Activated T-cell treated with anti-CD3 and anti-CD28 coated beads, Interleukin-2, amount 50 U/mL, for 72 hours (primary cell): ENCODE measurements around the gene ITGB5. TPM values are rescaled to one million over a fixed set of nuclear protein-coding genes. Genes with fewer than 3 reads are reported as not detected.

ENCODE experiments used
- ATAC-seq, 2 donors: fragments of 150-1000 bp; cut with Tn5 transposase; replicated peaks in 1 of 2; 2 replicates each; pipeline ENCODE4 v1.10.0; 2021; ENCODE audit warnings: moderate library complexity in 2 of 2, mild to moderate bottlenecking in 1 of 2
- DNase-seq, 2 donors: peaks; one replicate each; pipeline ENCODE4 v3.0.0; 2021 to 2022; ENCODE audit warnings: mixed read lengths in 1 of 2
- H3K27ac Mint-ChIP-seq: one replicate; pipeline ENCODE4 v1.8.0; 2022; ENCODE audit warnings: mild to moderate bottlenecking, moderate library complexity, mixed read lengths
- H3K27me3 Mint-ChIP-seq: one replicate; pipeline ENCODE4 v1.8.0; 2022; ENCODE audit warnings: low read depth, mixed read lengths
- H3K36me3 Mint-ChIP-seq, 2 donors: one replicate each; pipeline ENCODE4 v1.8.0; 2022; ENCODE audit warnings: mixed read lengths in 2 of 2, mild to moderate bottlenecking in 1 of 2; ENCODE audit not compliant: insufficient read depth in 2 of 2
- H3K4me1 Mint-ChIP-seq: one replicate; pipeline ENCODE4 v1.8.0; 2022; ENCODE audit warnings: low read depth, mixed read lengths
- H3K4me3 Mint-ChIP-seq, 2 donors: one replicate each; pipeline ENCODE4 v1.8.0; 2022; ENCODE audit warnings: mild to moderate bottlenecking in 2 of 2, mixed read lengths in 2 of 2, moderate library complexity in 2 of 2
- H3K9me3 Mint-ChIP-seq, 2 donors: one replicate each; pipeline ENCODE4 v1.8.0; 2022; ENCODE audit warnings: mixed read lengths in 2 of 2
- total RNA-seq, 2 donors: library from RNA; stranded (reverse); gene quantifications; one replicate each; pipeline ENCODE4 v1.2.3, GENCODE V29; 2022

The ITGB5 gene
- total RNA-seq, 2 donors from 2014 or later: 0.65 to 1.6 TPM

DNA sequence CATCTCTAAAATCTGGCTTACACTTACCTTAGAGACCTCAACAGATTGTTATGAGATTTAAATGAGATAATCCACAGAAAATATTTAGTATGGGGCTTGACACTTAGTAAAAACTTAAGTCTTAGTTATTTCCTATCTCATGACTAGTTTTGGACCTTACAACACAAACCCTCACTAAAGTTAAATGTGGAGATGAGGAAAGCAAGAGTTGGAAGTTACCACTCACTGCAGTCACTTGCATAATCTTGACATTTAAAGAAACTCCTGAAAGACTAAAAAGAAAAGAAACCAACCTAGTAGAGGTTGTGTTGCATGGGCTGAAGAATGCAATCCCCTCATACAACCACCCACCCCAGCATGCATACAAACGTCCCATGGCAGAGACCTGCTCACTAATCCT lies 40.1 kb downstream of the ITGB5 start:
- no peak for DNase-seq
- Mint-ChIP-seq H3K4me3 (no peak overlapping the region), H3K36me3 (no peaks in the 10 kb centered on the region), H3K27ac (no peak overlapping the region), H3K4me1 (no peaks in the 10 kb centered on the region), H3K27me3 (peaks cover 7% of the 10 kb centered on the region), H3K9me3 (no peaks in the 10 kb centered on the region)
- ATAC-seq: no peak

DNA sequence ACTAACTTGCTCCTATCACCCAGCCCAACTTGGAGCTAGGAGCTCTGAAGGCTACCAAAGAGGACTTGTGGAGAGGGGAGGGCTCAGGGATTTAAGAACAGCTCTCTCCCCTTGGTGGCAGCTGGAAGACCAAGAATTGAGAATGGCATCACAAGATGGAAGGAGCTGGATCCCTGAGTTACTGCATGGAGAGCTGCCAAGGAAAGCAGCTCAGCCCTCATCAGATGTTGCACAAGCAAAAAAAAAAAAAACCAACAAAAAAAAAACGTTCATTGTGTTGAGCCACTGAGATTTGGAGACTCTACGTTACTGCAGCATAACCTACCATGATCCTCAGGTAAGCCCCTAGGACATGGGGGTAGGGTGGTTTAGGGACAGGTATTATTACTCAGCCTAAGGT lies 41.0 kb downstream of the ITGB5 start:
- H3K4me1 Mint-ChIP-seq: no peaks in the 10 kb centered on the region
- H3K36me3 Mint-ChIP-seq: no peaks in the 10 kb centered on the region
- H3K27ac Mint-ChIP-seq: no peak overlapping the region
- ATAC-seq (no peak), DNase-seq (no peak)
- H3K4me3 Mint-ChIP-seq: no peak overlapping the region
- no peaks in the 10 kb centered on the region for H3K9me3 Mint-ChIP-seq
- H3K27me3 Mint-ChIP-seq: peaks cover 7% of the 10 kb centered on the region

GRCh38 chr3:124845406-124845805 lies 41.8 kb downstream of the ITGB5 start:
- peaks cover 7% of the 10 kb centered on the region for H3K27me3 Mint-ChIP-seq
- no peak overlapping the region for H3K27ac Mint-ChIP-seq
- H3K36me3 Mint-ChIP-seq: no peaks in the 10 kb centered on the region

DNA sequence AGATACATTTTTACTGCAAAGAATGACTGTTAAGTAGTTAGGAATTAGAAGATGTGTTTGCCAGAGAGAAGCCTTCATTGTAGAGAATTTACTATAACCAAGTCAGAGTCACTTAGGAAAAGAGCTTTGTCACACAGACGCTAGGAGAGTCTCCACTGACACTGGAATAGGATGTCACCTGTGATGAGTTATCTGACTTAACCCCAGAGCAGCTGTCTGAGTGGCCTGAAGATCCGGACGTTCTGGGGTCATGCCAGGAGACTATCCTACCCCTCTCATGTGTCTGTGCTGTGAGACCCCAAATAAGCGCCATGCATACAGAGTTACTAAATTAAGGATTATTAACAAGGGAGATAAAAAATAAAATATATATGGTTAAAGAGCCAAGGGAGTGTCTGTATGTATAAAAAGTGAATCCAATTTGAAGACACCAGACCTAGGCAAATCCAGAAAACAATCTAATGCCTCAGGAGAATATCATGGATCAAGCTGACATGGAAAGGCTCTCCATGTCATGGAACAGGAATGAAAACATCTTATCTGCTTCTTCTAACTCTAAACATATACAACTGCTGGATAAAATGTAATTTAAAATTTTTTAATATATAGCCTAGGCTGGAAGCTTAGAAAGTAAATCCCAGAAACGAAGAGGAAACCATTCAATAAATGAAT lies 43.5 kb downstream of the ITGB5 start:
- Mint-ChIP-seq H3K9me3 (no peaks in the 10 kb centered on the region), H3K27me3 (no peaks in the 10 kb centered on the region), H3K27ac (no peak overlapping the region), H3K4me3 (no peak overlapping the region), H3K4me1 (no peaks in the 10 kb centered on the region), H3K36me3 (no peaks in the 10 kb centered on the region)
- DNase-seq: no peak
- ATAC-seq: no peak

More at GRCh38 chr3:124845406-124845805, 41.8 kb downstream of the ITGB5 start:
- no peaks in the 10 kb centered on the region for H3K4me1 Mint-ChIP-seq
- no peak for DNase-seq
- no peak for ATAC-seq
- H3K9me3 Mint-ChIP-seq: no peaks in the 10 kb centered on the region
- H3K4me3 Mint-ChIP-seq: no peak overlapping the region

- DNase-seq (no peak), ATAC-seq (no peak)
- Mint-ChIP-seq H3K4me3 (no peak overlapping the region), H3K9me3 (no peaks in the 10 kb centered on the region), H3K36me3 (no peaks in the 10 kb centered on the region), H3K27ac (no peak overlapping the region), H3K27me3 (no peaks in the 10 kb centered on the region), H3K4me1 (no peaks in the 10 kb centered on the region)
Measured at GRCh38 chr3:124843047-124843446, 44.1 kb downstream of the ITGB5 start.

- DNase-seq (no peak), ATAC-seq (no peak)
- no peak overlapping the region for H3K27ac Mint-ChIP-seq
- H3K27me3 Mint-ChIP-seq: peaks cover 12% of the 10 kb centered on the region
- H3K9me3 Mint-ChIP-seq: no peaks in the 10 kb centered on the region
- no peaks in the 10 kb centered on the region for H3K4me1 Mint-ChIP-seq
- H3K4me3 Mint-ChIP-seq: no peak overlapping the region
- no peaks in the 10 kb centered on the region for H3K36me3 Mint-ChIP-seq
Measured at GRCh38 chr3:124841517-124841916, 45.6 kb downstream of the ITGB5 start.

- Mint-ChIP-seq H3K27ac (no peak overlapping the region), H3K4me3 (no peak overlapping the region), H3K27me3 (peaks cover 20% of the 10 kb centered on the region), H3K36me3 (no peaks in the 10 kb centered on the region), H3K9me3 (no peaks in the 10 kb centered on the region), H3K4me1 (peaks cover 4% of the 10 kb centered on the region)
- DNase-seq (no peak), ATAC-seq (no peak)
Measured at GRCh38 chr3:124840331-124840730, 46.8 kb downstream of the ITGB5 start.

GRCh38 chr3:124839896-124840295 lies 47.3 kb downstream of the ITGB5 start:
- H3K27ac Mint-ChIP-seq: no peak overlapping the region
- peaks cover 9% of the 10 kb centered on the region for H3K4me1 Mint-ChIP-seq
- no peak overlapping the region for H3K4me3 Mint-ChIP-seq
- no peaks in the 10 kb centered on the region for H3K36me3 Mint-ChIP-seq
- ATAC-seq (no peak), DNase-seq (no peak)
- H3K9me3 Mint-ChIP-seq: no peaks in the 10 kb centered on the region
- H3K27me3 Mint-ChIP-seq: peaks cover 24% of the 10 kb centered on the region

DNA sequence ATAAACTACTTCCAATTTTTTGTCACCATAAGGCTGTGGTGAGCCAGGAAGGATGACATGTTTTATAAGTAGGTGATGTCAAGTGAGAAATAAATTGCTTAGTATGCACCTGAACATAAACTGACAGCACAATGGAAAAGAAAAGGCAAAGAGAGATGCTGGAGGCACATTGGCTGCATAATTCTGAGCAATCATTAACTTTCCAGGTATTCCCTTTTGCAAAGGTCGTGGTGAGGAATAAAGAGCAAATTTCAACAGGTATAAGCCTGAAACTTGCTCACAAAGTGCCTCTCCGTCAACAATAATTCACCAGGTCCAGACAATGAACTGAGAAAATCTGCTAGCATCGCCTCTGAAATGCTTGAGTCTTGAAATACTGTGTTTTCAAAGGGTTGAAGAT lies 48.2 kb downstream of the ITGB5 start:
- Mint-ChIP-seq H3K27me3 (peaks cover 34% of the 10 kb centered on the region), H3K36me3 (no peaks in the 10 kb centered on the region), H3K4me3 (no peak overlapping the region), H3K9me3 (no peaks in the 10 kb centered on the region), H3K4me1 (peaks cover 15% of the 10 kb centered on the region), H3K27ac (no peak overlapping the region)
- ATAC-seq: no peak
- no peak for DNase-seq

GRCh38 chr3:124837730-124838186 lies 49.4 kb downstream of the ITGB5 start:
- H3K27ac Mint-ChIP-seq: no peak overlapping the region
- DNase-seq: no peak
- H3K4me1 Mint-ChIP-seq: peaks cover 20% of the 10 kb centered on the region
- no peaks in the 10 kb centered on the region for H3K36me3 Mint-ChIP-seq
- H3K4me3 Mint-ChIP-seq: no peak overlapping the region
- ATAC-seq: no peak
- no peaks in the 10 kb centered on the region for H3K9me3 Mint-ChIP-seq
- H3K27me3 Mint-ChIP-seq: peaks cover 40% of the 10 kb centered on the region

DNA sequence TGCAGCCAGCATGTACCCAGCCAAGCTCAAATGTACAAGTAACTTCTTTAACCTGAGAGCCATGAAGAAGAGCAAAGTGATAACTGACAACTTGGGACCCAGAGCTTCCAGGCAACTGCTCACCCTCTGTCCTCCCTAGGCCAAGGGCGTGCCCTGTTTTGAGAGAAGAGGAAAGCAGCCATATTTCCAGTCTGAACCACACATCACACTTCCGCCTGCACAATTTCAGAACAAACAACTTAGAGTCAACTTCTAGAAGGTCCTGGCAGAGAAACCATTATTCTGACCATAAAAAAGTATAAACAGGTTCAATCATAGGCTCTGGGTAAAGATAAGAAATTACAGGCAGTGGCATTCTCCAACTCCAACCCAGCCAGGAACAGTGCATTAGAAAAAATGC lies 50.1 kb downstream of the ITGB5 start:
- Mint-ChIP-seq H3K27ac (no peak overlapping the region), H3K27me3 (peaks cover 40% of the 10 kb centered on the region), H3K4me3 (no peak overlapping the region), H3K9me3 (no peaks in the 10 kb centered on the region), H3K4me1 (peaks cover 20% of the 10 kb centered on the region), H3K36me3 (no peaks in the 10 kb centered on the region)
- DNase-seq (no peak), ATAC-seq (no peak)

DNA sequence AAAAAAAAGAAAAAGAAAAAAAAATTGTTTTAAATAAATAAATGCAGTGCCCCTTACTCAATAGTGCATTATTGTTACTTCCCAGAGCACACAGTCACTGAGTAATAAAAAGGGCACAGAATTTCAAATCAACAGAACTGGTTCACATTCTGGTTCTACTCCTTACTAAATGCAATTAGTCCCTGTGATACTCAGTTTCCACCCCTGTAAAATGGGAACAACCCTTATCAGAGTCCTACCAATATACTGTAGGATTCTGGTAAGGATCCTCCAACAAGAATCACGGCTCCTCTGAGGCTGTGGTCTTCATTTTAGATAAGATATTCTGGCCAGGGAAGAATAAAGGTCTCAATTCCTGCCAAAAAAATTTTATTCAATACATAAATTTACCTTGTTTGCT lies 50.7 kb downstream of the ITGB5 start:
- ATAC-seq: no peak
- H3K27me3 Mint-ChIP-seq: peaks cover 40% of the 10 kb centered on the region
- no peak overlapping the region for H3K27ac Mint-ChIP-seq
- H3K9me3 Mint-ChIP-seq: no peaks in the 10 kb centered on the region
- no peak overlapping the region for H3K4me3 Mint-ChIP-seq
- no peak for DNase-seq
- no peaks in the 10 kb centered on the region for H3K36me3 Mint-ChIP-seq
- H3K4me1 Mint-ChIP-seq: peaks cover 20% of the 10 kb centered on the region

DNA sequence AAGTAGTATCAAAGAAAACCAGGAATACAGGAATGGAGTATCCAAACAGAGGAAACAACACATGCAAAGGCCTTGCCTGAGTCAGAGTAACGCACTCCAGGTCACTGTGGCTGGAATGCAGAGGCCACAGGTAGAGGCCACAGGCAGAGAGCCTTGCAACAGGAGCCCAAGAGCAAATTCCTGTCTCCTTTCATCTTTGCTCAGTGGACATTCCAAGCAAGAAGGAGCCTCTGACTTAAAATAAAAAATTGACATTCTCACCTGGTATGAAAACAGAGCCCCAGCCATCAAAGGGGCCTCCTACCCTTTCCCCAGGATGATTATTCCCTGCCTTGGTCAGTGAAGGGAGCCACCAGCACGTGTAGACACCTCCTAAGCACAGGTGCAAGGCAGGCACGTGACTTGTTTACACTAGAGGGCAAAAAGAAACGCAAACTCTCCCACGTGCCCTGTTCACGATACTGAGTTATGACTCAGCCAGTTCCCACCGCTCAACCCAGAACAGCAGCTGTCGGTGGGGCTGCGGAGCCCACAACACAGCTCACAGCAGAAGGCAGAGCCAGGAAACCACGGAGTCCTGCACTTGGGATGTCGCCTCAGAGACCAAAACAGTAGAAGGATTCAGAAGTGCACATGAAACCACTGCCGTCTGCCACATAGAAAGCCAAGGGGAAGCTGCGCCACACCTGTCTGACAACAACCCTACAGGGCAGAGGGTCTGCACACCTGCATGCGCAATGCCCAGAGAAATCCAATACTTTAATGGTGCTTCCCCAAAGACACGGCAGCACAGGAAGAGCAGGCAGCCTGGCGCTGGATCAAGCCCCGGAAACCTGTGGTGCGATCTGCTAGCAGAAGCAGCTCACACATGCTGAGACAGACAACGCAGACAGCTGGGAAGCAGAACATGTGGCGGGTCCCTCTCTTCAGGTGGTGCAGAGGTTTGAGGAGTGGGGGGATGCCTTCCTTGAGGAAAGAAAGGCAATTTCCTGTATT lies 52.1 kb downstream of the ITGB5 start:
- Mint-ChIP-seq H3K36me3 (no peaks in the 10 kb centered on the region), H3K9me3 (no peaks in the 10 kb centered on the region), H3K27me3 (peaks cover 40% of the 10 kb centered on the region), H3K27ac (no peak overlapping the region), H3K4me1 (peaks cover 20% of the 10 kb centered on the region), H3K4me3 (peak overlapping the region; percentile 77 to 84)
- DNase-seq: peak; percentile 47 to 60
- peak; percentile 95 to 98 for ATAC-seq
